HFFc6 (cell line): ENCODE measurements around the gene GABARAPL2. TPM values are rescaled to one million over a fixed set of nuclear protein-coding genes. Genes with fewer than 3 reads are reported as not detected.
A peak's percentile ranks its signal among the peaks of the same experiment; 100 is the strongest.

ENCODE experiments used
- DNase-seq: peaks from one replicate; pipeline ENCODE4 v3.0.0-alpha.2; 2018
- H3K27ac Mint-ChIP-seq: 2 replicates; pipeline ENCODE4 v1.8.0; 2020; ENCODE audit warnings: mild to moderate bottlenecking, mixed read lengths
- H3K27me3 Mint-ChIP-seq: 2 replicates; pipeline ENCODE4 v1.8.0; 2021; ENCODE audit warnings: mild to moderate bottlenecking, moderate library complexity, mixed read lengths; ENCODE audit not compliant: insufficient read depth
- H3K36me3 Mint-ChIP-seq: 2 replicates; pipeline ENCODE4 v1.8.0; 2021; ENCODE audit warnings: low read depth, mixed read lengths
- H3K4me1 Mint-ChIP-seq: 2 replicates; pipeline ENCODE4 v1.8.0; 2020; ENCODE audit warnings: low read depth, mixed read lengths
- H3K4me3 Mint-ChIP-seq: 2 replicates; pipeline ENCODE4 v1.8.0; 2020; ENCODE audit warnings: mild to moderate bottlenecking, moderate library complexity, mixed read lengths
- H3K9me3 Mint-ChIP-seq: 2 replicates; pipeline ENCODE4 v1.8.0; 2020; ENCODE audit warnings: mild to moderate bottlenecking, mixed read lengths
- total RNA-seq, 6 experiments: library from RNA; stranded (reverse); fragmentation: NEBNext Ultra II Directional; extraction: Animal tissue kit (Norgen Biotek cat#: 25700); gene quantifications; 2 replicates in 1 of 6; 3 replicates in 5 of 6; pipeline ENCODE4 v1.2.3, GENCODE V29; 2021
- TF ChIP-seq, protein P1 (sequence below): fragments of 200-600 bp; sonication (generic); IDR thresholded peaks from 2 replicates; pipeline ENCODE4 v1.5.0; 2021; ENCODE audit warnings: antibody characterized with exemption, mild to moderate bottlenecking

Gene GABARAPL2
- total RNA-seq, 6 experiments from 2014 or later: 82.0 to 114 (median 100) TPM

DNA sequence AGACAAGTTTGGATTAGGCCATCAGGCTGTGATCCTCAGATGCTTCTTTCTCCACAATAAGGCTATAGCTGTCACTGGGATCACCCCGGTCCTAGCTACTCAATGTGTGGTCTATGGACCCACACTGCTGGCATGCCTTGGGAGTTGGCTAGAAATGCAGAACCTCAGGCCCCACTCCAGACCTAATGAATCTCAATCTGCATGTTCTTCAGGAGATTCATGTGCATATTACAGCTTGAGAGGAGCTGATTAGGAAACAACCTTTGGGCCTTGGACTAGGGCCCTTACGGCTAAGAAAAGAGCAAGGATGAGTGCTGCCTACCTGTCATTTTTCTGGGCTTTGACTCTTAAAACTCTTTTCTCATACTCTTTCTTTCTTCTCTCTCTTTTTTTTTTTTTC is 49.4 kb downstream of the GABARAPL2 start:
- Mint-ChIP-seq H3K4me1 (peaks cover 29% of the 10 kb centered on the region), H3K27ac (no peak overlapping the region), H3K36me3 (peaks cover 29% of the 10 kb centered on the region), H3K4me3 (no peak overlapping the region), H3K9me3 (no peaks in the 10 kb centered on the region), H3K27me3 (no peaks in the 10 kb centered on the region)
- no peak for DNase-seq
- TF ChIP-seq, protein P1, sequence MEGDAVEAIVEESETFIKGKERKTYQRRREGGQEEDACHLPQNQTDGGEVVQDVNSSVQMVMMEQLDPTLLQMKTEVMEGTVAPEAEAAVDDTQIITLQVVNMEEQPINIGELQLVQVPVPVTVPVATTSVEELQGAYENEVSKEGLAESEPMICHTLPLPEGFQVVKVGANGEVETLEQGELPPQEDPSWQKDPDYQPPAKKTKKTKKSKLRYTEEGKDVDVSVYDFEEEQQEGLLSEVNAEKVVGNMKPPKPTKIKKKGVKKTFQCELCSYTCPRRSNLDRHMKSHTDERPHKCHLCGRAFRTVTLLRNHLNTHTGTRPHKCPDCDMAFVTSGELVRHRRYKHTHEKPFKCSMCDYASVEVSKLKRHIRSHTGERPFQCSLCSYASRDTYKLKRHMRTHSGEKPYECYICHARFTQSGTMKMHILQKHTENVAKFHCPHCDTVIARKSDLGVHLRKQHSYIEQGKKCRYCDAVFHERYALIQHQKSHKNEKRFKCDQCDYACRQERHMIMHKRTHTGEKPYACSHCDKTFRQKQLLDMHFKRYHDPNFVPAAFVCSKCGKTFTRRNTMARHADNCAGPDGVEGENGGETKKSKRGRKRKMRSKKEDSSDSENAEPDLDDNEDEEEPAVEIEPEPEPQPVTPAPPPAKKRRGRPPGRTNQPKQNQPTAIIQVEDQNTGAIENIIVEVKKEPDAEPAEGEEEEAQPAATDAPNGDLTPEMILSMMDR: no peak

DNA sequence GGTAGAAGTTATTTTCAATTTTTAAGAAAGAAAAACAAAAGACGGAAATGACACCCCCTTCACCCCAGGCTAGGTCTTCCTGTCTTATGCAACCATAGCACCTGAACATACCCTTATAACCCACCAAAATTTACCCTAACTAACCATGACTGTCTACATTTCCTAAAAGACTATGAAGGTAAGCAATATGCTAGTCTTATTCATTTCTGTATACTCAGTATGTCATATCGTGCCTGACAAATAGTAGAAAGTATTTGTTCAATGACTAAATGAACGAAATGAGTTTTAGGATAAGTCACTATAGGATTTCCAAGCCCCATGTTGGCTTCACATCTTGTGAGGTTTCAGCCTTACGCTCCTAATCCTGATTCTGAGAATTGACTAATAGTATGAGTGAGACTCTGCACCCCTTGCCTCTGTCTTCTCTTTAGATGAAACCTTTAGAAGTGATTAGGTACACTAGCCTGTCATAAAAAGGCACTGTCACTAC is 50.4 kb downstream of the GABARAPL2 start:
- Mint-ChIP-seq H3K36me3 (peaks cover 29% of the 10 kb centered on the region), H3K27ac (no peak overlapping the region), H3K4me1 (peaks cover 38% of the 10 kb centered on the region), H3K9me3 (no peaks in the 10 kb centered on the region), H3K4me3 (no peak overlapping the region), H3K27me3 (no peaks in the 10 kb centered on the region; the same call in 1 of the 2 replicates)
- TF ChIP-seq, protein P1: no peak
- no peak for DNase-seq

DNA sequence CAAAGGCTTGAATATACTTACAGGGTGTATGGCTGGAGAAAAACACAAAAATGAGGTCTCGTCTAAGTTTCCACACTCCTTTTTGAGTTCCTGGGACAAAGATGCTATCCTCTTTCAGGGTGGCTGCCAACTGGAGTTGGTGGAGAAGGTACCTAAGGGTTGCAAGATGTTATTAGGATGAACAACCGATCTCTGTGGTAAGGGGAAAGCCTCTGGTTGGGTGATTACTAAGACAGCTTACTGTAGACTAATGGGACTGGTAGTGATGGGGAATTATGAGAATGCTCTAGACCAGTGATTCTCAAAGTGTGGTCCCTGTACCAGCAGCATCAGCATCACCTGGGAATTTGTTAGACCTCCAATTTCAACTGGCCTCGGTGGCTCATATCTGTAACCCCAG is 50.9 kb downstream of the GABARAPL2 start:
- Mint-ChIP-seq H3K4me3 (no peak overlapping the region), H3K27ac (no peak overlapping the region; the same call in 1 of the 2 replicates)

DNA sequence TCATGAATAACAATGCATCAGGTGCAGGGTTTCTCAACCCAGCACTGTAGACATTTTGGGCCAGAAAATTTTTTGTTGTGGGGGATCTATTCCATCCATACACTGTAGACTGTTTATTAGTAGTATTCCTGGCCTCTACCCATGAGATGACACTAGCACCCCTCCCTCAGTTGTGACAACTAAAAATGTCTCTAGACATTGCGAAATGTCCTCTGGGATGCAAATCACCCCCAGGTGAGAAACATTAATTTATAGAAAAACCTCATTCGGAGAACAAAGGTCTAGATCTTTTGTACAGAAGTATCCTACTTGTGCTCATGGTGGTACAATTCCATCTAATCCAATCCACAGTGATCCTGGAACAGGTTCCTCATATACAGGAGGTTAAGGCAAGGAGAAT is 52.6 kb downstream of the GABARAPL2 start:
- peaks cover 48% of the 10 kb centered on the region for H3K4me1 Mint-ChIP-seq
- TF ChIP-seq, protein P1: no peak
- no peaks in the 10 kb centered on the region for H3K9me3 Mint-ChIP-seq
- no peak overlapping the region for H3K4me3 Mint-ChIP-seq
- no peak for DNase-seq
- peaks cover 21% of the 10 kb centered on the region for H3K36me3 Mint-ChIP-seq
- no peak overlapping the region for H3K27ac Mint-ChIP-seq
- peaks cover 5% of the 10 kb centered on the region for H3K27me3 Mint-ChIP-seq

More for the DNA sequence above, 50.9 kb downstream of the GABARAPL2 start:
- DNase-seq: no peak
- TF ChIP-seq, protein P1: no peak
- H3K36me3 Mint-ChIP-seq: peaks cover 28% of the 10 kb centered on the region
- no peaks in the 10 kb centered on the region; the same call in 1 of the 2 replicates for H3K27me3 Mint-ChIP-seq
- H3K4me1 Mint-ChIP-seq: peaks cover 44% of the 10 kb centered on the region
- no peaks in the 10 kb centered on the region for H3K9me3 Mint-ChIP-seq

DNA sequence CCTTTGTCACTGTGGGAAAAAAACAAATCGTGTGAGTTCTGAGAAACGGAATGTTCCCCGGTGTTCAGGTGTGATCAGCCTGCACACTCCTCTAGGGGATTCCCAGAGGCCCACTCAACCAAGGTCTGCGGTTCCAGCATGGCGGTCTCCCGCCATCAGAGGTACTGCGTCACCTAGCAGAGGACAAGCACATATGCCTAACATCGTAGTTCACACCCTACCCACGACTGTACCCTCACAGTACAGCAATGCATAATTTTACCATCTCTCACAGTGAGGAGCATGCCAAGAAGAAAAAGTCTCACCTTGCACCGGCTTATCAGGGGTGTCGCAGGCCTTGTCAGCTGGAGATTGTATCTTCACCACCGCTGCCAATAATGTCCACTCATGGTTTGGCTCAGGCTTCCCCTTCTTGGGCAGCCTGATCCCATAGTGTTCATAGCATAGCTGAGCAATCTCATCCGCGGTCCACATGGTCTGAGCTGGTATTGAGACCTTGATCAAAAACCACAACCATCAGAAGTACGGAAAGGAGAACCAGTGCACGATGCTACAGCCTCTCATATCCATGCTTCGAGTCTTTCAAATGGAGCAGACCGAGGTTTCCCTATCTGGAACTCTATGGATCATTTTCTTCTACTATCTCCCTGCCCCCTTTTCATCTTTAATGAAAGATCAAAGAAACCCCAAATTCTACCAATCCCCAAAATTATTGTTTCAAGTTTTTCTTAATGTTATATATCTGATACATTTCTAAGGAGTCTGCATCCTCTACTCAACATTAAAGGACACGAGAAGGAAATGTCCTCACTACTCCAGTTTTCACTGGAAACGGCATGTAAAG is 54.4 kb downstream of the GABARAPL2 start:
- Mint-ChIP-seq H3K4me3 (peak overlapping the region; percentile 99; the same call in 1 of the 2 replicates), H3K4me1 (peaks cover 46% of the 10 kb centered on the region), H3K36me3 (peaks cover 22% of the 10 kb centered on the region), H3K27ac (no peak overlapping the region), H3K27me3 (peaks cover 5% of the 10 kb centered on the region), H3K9me3 (no peaks in the 10 kb centered on the region)
- DNase-seq: no peak
- TF ChIP-seq, protein P1: no peak
